Measurements from ENCODE around the gene TMEM115. TPM values are rescaled to one million over a fixed set of nuclear protein-coding genes. Genes with fewer than 3 reads are reported as not detected.

Gene TMEM115
- total and polyA plus RNA-seq, 2 of the 4 experiments (the other 2 are of a cell fraction), result 35.3 to 47.3 TPM

GRCh38 chr3:50345586-50346234 is 13.6 kb downstream of the TMEM115 start, which contains the start of gene ZMYND10 (continued):
- TF ChIP-seq NFE2L2 (IDR thresholded peaks at IDR 0.05; ENCODE audit: low read depth, low read length) (no peak), POLR2A (IDR thresholded peaks at IDR 0.05; ENCODE audit: low read depth, low read length) (no peak), MAFK (IDR thresholded peaks at IDR 0.05; ENCODE audit: low read depth, low read length) (no peak)

GRCh38 chr3:50345008-50345407 is 14.3 kb downstream of the TMEM115 start:
- no peak overlapping the region for H2AK5ac ChIP-seq (ENCODE audit: low read depth, low read length)
- no peak for TF ChIP-seq MAZ (IDR thresholded peaks at IDR 0.05; ENCODE audit: borderline replicate concordance, low read depth, low read length)
- no peak for TF ChIP-seq POLR2A (IDR thresholded peaks at IDR 0.05; ENCODE audit: low read depth, low read length)
- no peak for TF ChIP-seq RAD21 (IDR thresholded peaks at IDR 0.05; ENCODE audit: low read length)
- no peak for TF ChIP-seq RCOR1 (IDR thresholded peaks at IDR 0.05; ENCODE audit: insufficient replicate concordance, low read length)
- TF ChIP-seq BHLHE40 (IDR thresholded peaks at IDR 0.05; ENCODE audit: low read depth, low read length), result no peak
- no peak for TF ChIP-seq USF2 (IDR thresholded peaks at IDR 0.05; ENCODE audit: low read depth, low read length)
- no peak for TF ChIP-seq MAFK (IDR thresholded peaks at IDR 0.05; ENCODE audit: low read depth, low read length)
- no peak for TF ChIP-seq RFX5 (IDR thresholded peaks at IDR 0.05; ENCODE audit: low read depth, low read length)
- TF ChIP-seq FOS (IDR thresholded peaks at IDR 0.05; ENCODE audit: low read depth, low read length), result no peak
- no peak for TF ChIP-seq CHD1 (IDR thresholded peaks at IDR 0.05; ENCODE audit: low read depth, low read length)
- TF ChIP-seq SMC3 (IDR thresholded peaks at IDR 0.05; ENCODE audit: low read depth, low read length), result no peak
- no peak for TF ChIP-seq ELK1 (IDR thresholded peaks at IDR 0.05; ENCODE audit: borderline replicate concordance, low read depth, low read length)
- peak overlapping the region; percentile 95 for H2AFZ ChIP-seq (replicated peaks; ENCODE audit: low read length, poor library complexity)
- H3K79me1 ChIP-seq (ENCODE audit: low read depth in 1 of 2, low read length in 2 of 2), result peaks cover 9 to 20% of the 10 kb centered on the region in 2 experiments
- intact Hi-C loops (cut with micrococcal nuclease), result loop anchor here (5.0 kb wide), 1 partner anchor 1042 kb away; the partner anchor contains the start of gene MANF
- peaks cover 15% of the 10 kb centered on the region for H3K4me1 ChIP-seq (ENCODE audit: control insufficient read depth, insufficient read depth, low read length)
- 100% methylated on average over 1 of the region's 8 CpGs; no CpG with 5 or more reads in 1 of the 2 experiments for WGBS, 2 experiments (ENCODE audit: extremely low coverage in 2 of 2, insufficient read length in 1 of 2)
- no peak overlapping the region for H2BK5ac ChIP-seq (ENCODE audit: low read depth, low read length, poor library complexity, severe bottlenecking)
- no peak overlapping the region for H2AK9ac ChIP-seq (replicated peaks; ENCODE audit: low read depth, low read length, poor library complexity)
- no peak overlapping the region for H3K4ac ChIP-seq (ENCODE audit: low read depth, low read length)
- no peak for DNase-seq
- H3K18ac ChIP-seq (ENCODE audit: low read depth, low read length), result no peak overlapping the region
- H2BK120ac ChIP-seq (ENCODE audit: low read depth, low read length), result no peak overlapping the region
- in situ Hi-C loops (cut with MboI; ENCODE audit: low sequenced_read_pairs), result loop anchor here (5.0 to 25.0 kb wide), 4 partner anchors 202 to 1817 kb away; partner anchors contain the start of genes ABHD14B, GPR62, MANF and PCBP4
- no peaks in the 10 kb centered on the region; the same call in none of the 2 replicates for H3K9me1 ChIP-seq (ENCODE audit: insufficient read depth, low read length)
- peaks cover 9% of the 10 kb centered on the region; the same call in 1 of the 2 replicates for H3K36me3 ChIP-seq (ENCODE audit: control insufficient read depth, insufficient read depth, low read length)
- H3K27ac ChIP-seq (ENCODE audit: insufficient read depth, low read length), result no peak overlapping the region
- H4K20me1 ChIP-seq (ENCODE audit: insufficient read depth, low read length), result peaks cover 2% of the 10 kb centered on the region
- no peak overlapping the region for H3K9ac ChIP-seq (ENCODE audit: low read depth, low read length)
- no TSS peak for BruUV-seq (replicated peaks)
- CTCF ChIA-PET, result interaction anchor here (0.6 kb wide), 1 partner anchor 197 kb away, joined by 5 read pairs; no protein-coding TSS in a partner anchor
- no peak overlapping the region for H3K14ac ChIP-seq (replicated peaks; ENCODE audit: low read depth, low read length)
- no peak overlapping the region for H3K23ac ChIP-seq (ENCODE audit: low read depth, low read length)
- no peak overlapping the region for H2BK20ac ChIP-seq (ENCODE audit: low read depth, low read length)
- no peaks in the 10 kb centered on the region for H3K27me3 ChIP-seq (ENCODE audit: control insufficient read depth, insufficient read depth, low read length)
- no peaks in the 10 kb centered on the region for H3K9me3 ChIP-seq (ENCODE audit: control insufficient read depth, insufficient read depth, low read length)
- no peak overlapping the region for H4K8ac ChIP-seq (ENCODE audit: low read depth in 2 of 2, low read length in 2 of 2)
- H2BK15ac ChIP-seq (ENCODE audit: low read depth, low read length), result no peak overlapping the region
- H3K4me3 ChIP-seq (ENCODE audit: insufficient read depth, low read depth, low read length), result peak overlapping the region; percentile 48; the same call in 1 of the 2 replicates
- H3K56ac ChIP-seq (ENCODE audit: extremely low read depth, insufficient read depth, low read length), result no peak overlapping the region
- peak overlapping the region; percentile 99 for H3K4me2 ChIP-seq (ENCODE audit: low read depth, low read length)
- no peak overlapping the region for H4K5ac ChIP-seq (ENCODE audit: low read depth, low read length)
- POLR2A ChIA-PET (ENCODE audit: unreplicated experiment), result no interaction called here
- H4K91ac ChIP-seq (ENCODE audit: insufficient read depth, low read depth, low read length), result no peak overlapping the region
- no peak for ATAC-seq (ENCODE audit: low read depth)
- dilution Hi-C loops (cut with HindIII; ENCODE audit: low sequenced_read_pairs, unreplicated experiment), result no loop called here
